Testis (tissue), 3 donors: Measurements from ENCODE around the gene PARG. TPM values are rescaled to one million over a fixed set of nuclear protein-coding genes. Genes with fewer than 3 reads are reported as not detected.

ENCODE experiments used
- DNase-seq: peaks from one replicate; pipeline ENCODE4 v3.0.0-alpha.2; 2019
- H3K27ac ChIP-seq, 2 donors: fragments of 200-600 bp; sonication (generic); one replicate each; pipeline ENCODE4 v1.5.1; 2019
- H3K27me3 ChIP-seq: fragments of 200-600 bp; sonication (generic); one replicate; pipeline ENCODE4 v1.5.1; 2019
- H3K36me3 ChIP-seq: fragments of 200-600 bp; sonication (generic); one replicate; pipeline ENCODE4 v1.5.1; 2017; ENCODE audit warnings: low read depth; ENCODE audit errors: missing control alignments
- H3K4me1 ChIP-seq: fragments of 200-600 bp; sonication (generic); one replicate; pipeline ENCODE4 v1.5.1; 2019
- H3K4me3 ChIP-seq, 2 donors: fragments of 200-600 bp; sonication (generic); one replicate each; pipeline ENCODE4 v1.5.1; 2017 to 2019
- H3K9me3 ChIP-seq: fragments of 200-600 bp; sonication (generic); one replicate; pipeline ENCODE4 v1.5.1; 2017
- CTCF ChIP-seq, 3 experiments: fragments of 450-650 bp in 2 of 3; fragments of 200-600 bp in 1 of 3; sonication (generic) in 1 of 3; IDR thresholded peaks; one replicate each; pipeline ENCODE4 v1.5.1; 2016 to 2019; ENCODE audit warnings: antibody characterized with exemption in 3 of 3, mild to moderate bottlenecking in 2 of 3, moderate library complexity in 1 of 3
- POLR2A ChIP-seq: fragments of 450-650 bp; IDR thresholded peaks from one replicate; pipeline ENCODE4 v1.6.1; 2017; ENCODE audit warnings: antibody characterized with exemption, mild to moderate bottlenecking, moderate library complexity
- WGBS, 2 donors: methylation state at CpG; one replicate each; pipeline ENCODE4 v1.1.5; 2018; 5-methylcytosine and 5-hydroxymethylcytosine counted together
- intact Hi-C: fragments of 100-400 bp; cut with DNase I; formaldehyde crosslinking; loops from one replicate; pipeline ENCODE4 v1.15.1; 2023; ENCODE audit warnings: low total_unique reads
- polyA plus RNA-seq: library from polyadenylated mRNA; stranded (reverse); fragments of 350-450 nt; fragmentation: Illumina TruSeq; extraction: RNeasy Lipid Tissue Mini Kit (QIAGEN cat#74804); gene quantifications from one replicate; pipeline ENCODE4 v1.2.3, GENCODE V29; 2014; ENCODE audit warnings: low read depth, low replicate concordance; ENCODE audit not compliant: insufficient read depth
- total RNA-seq, 2 donors: library from RNA; depleted of rRNA; stranded (reverse); fragments of >200 nt; gene quantifications; one replicate each; pipeline ENCODE4 v1.2.3, GENCODE V29; 2016

Gene PARG
- total and polyA plus RNA-seq, 3 donors from 2014 or later, result 19.7 to 49.4 (median 39.4) TPM

- WGBS, 2 donors, result 91 to 93% methylated on average over 4 of the region's 4 CpGs
- Histone ChIP-seq H3K36me3 (no peaks in the 10 kb centered on the region), H3K9me3 (no peaks in the 10 kb centered on the region), H3K27ac (no peak overlapping the region), H3K4me1 (no peaks in the 10 kb centered on the region), H3K27me3 (no peaks in the 10 kb centered on the region), H3K4me3 (no peak overlapping the region)
- no peak for DNase-seq
- intact Hi-C loops, result no loop called here
- no peak for TF ChIP-seq POLR2A
- no peak for TF ChIP-seq CTCF (IDR thresholded peaks at IDR 0.05)
Measured at GRCh38 chr10:49798275-49798674, 143.6 kb downstream of the PARG start.

GRCh38 chr10:49791100-49791499 lies 150.7 kb downstream of the PARG start:
- WGBS, 2 donors, result 73 to 75% methylated on average over 5 of the region's 5 CpGs
- no peaks in the 10 kb centered on the region for H3K27me3 ChIP-seq

GRCh38 chr10:49784681-49785080 lies 157.1 kb downstream of the PARG start:
- TF ChIP-seq CTCF (IDR thresholded peaks at IDR 0.05) (no peak), POLR2A (no peak)
- WGBS, 2 donors, result 49 to 55% methylated on average over 7 to 8 of the region's 8 CpGs
- no peak for DNase-seq
- Histone ChIP-seq H3K27me3 (no peaks in the 10 kb centered on the region), H3K36me3 (no peaks in the 10 kb centered on the region), H3K4me1 (no peaks in the 10 kb centered on the region), H3K9me3 (no peaks in the 10 kb centered on the region), H3K4me3 (no peak overlapping the region), H3K27ac (no peak overlapping the region)
- intact Hi-C loops, result no loop called here

More at GRCh38 chr10:49791100-49791499, 150.7 kb downstream of the PARG start:
- Histone ChIP-seq H3K4me3 (no peak overlapping the region), H3K4me1 (no peaks in the 10 kb centered on the region), H3K9me3 (no peaks in the 10 kb centered on the region), H3K27ac (no peak overlapping the region), H3K36me3 (no peaks in the 10 kb centered on the region)
- intact Hi-C loops, result no loop called here
- no peak for TF ChIP-seq CTCF (IDR thresholded peaks at IDR 0.05)
- TF ChIP-seq POLR2A, result no peak
- no peak for DNase-seq

GRCh38 chr10:49783645-49784044 lies 158.2 kb downstream of the PARG start:
- no peak overlapping the region for H3K4me3 ChIP-seq
- TF ChIP-seq CTCF (IDR thresholded peaks at IDR 0.05) (no peak), POLR2A (no peak)
- no peaks in the 10 kb centered on the region for H3K4me1 ChIP-seq
- H3K36me3 ChIP-seq, result no peaks in the 10 kb centered on the region
- H3K9me3 ChIP-seq, result no peaks in the 10 kb centered on the region
- intact Hi-C loops, result no loop called here
- DNase-seq, result no peak
- no peaks in the 10 kb centered on the region for H3K27me3 ChIP-seq
- no peak overlapping the region for H3K27ac ChIP-seq
- 52 to 60% methylated on average over 5 of the region's 5 CpGs for WGBS, 2 donors

- Histone ChIP-seq H3K9me3 (no peaks in the 10 kb centered on the region), H3K36me3 (no peaks in the 10 kb centered on the region), H3K27ac (no peak overlapping the region), H3K4me3 (no peak overlapping the region), H3K4me1 (no peaks in the 10 kb centered on the region), H3K27me3 (no peaks in the 10 kb centered on the region)
- DNase-seq, result no peak
- no peak for TF ChIP-seq POLR2A
- no peak for TF ChIP-seq CTCF (IDR thresholded peaks at IDR 0.05)
- intact Hi-C loops, result no loop called here
Measured at GRCh38 chr10:49781247-49781646, 160.6 kb downstream of the PARG start.
